Duodenal mucosa (tissue), 2 donors: ENCODE results near the gene PTDSS2.
"Not testable (repeated sequence)": the region's sequence is repeated elsewhere in the genome, so short reads cannot be mapped to it uniquely, and the experiment has no call there.

Experiments
- H3K27ac ChIP-seq: one replicate; pipeline ENCODE4 v1.7.0; 2013; ENCODE audit warnings: low read depth, low read length
- H3K27me3 ChIP-seq, 2 donors: one replicate each; pipeline ENCODE4 v1.7.0; 2013; ENCODE audit warnings: low read length in 2 of 2, control low read depth in 1 of 2; ENCODE audit not compliant: insufficient read depth in 2 of 2, control insufficient read depth in 1 of 2
- H3K36me3 ChIP-seq, 2 donors: one replicate each; pipeline ENCODE4 v1.7.0; 2013; ENCODE audit warnings: low read length in 2 of 2, control low read depth in 1 of 2; ENCODE audit not compliant: insufficient read depth in 2 of 2, control insufficient read depth in 1 of 2
- H3K4me1 ChIP-seq, 2 donors: one replicate each; pipeline ENCODE4 v1.7.0; 2013; ENCODE audit warnings: low read length in 2 of 2, control low read depth in 1 of 2; ENCODE audit not compliant: insufficient read depth in 2 of 2, control insufficient read depth in 1 of 2
- H3K4me3 ChIP-seq, 2 donors: one replicate each; pipeline ENCODE4 v1.7.0; 2013; ENCODE audit warnings: low read length in 2 of 2, low read depth in 1 of 2
- H3K9ac ChIP-seq, 2 donors: one replicate each; pipeline ENCODE4 v1.7.0; 2013; ENCODE audit warnings: low read length in 2 of 2, low read depth in 1 of 2
- H3K9me3 ChIP-seq, 2 donors: one replicate each; pipeline ENCODE4 v1.7.0; 2013; ENCODE audit warnings: low read length in 2 of 2, control low read depth in 1 of 2; ENCODE audit not compliant: control insufficient read depth in 1 of 2

Gene PTDSS2

GRCh38 chr11:506995-507726 lies 57.1 kb downstream of the PTDSS2 start, which contains the start of gene RNH1:
Gene RNH1 (minus strand): TSS chr11:507242. CDS start chr11:502162, 5,080 bp downstream.
- Histone ChIP-seq H3K27me3 (no peaks in the 10 kb centered on the region), H3K27ac (peak within 1 kb of the TSS; percentile 100), H3K9me3 (no peaks in the 10 kb centered on the region), H3K36me3 (peaks cover 0 to 7% of the 10 kb centered on the region in 2 donors), H3K4me1 (peaks cover 21 to 28% of the 10 kb centered on the region in 2 donors), H3K4me3 (peak within 1 kb of the TSS; percentile 90 to 92), H3K9ac (peak within 1 kb of the TSS; percentile 83 to 99)

- H3K4me3 ChIP-seq: peak overlapping the region; percentile 58 to 63
- no peaks in the 10 kb centered on the region for H3K9me3 ChIP-seq
- peaks cover 21 to 28% of the 10 kb centered on the region in 2 donors for H3K4me1 ChIP-seq
- H3K27me3 ChIP-seq: no peaks in the 10 kb centered on the region
- H3K9ac ChIP-seq: peak overlapping the region; percentile 25 to 33
- peaks cover 0 to 5% of the 10 kb centered on the region in 2 donors for H3K36me3 ChIP-seq
- peak overlapping the region; percentile 100 for H3K27ac ChIP-seq
Measured at GRCh38 chr11:507727-508515, 57.8 kb downstream of the PTDSS2 start.

- Histone ChIP-seq H3K36me3 (peaks cover 0 to 5% of the 10 kb centered on the region in 2 donors), H3K4me1 (peaks cover 17 to 23% of the 10 kb centered on the region in 2 donors), H3K9ac (no peak overlapping the region), H3K27me3 (no peaks in the 10 kb centered on the region), H3K27ac (no peak overlapping the region), H3K4me3 (no peak overlapping the region), H3K9me3 (no peaks in the 10 kb centered on the region)
Measured at GRCh38 chr11:508956-509355, 58.9 kb downstream of the PTDSS2 start.

GRCh38 chr11:512761-513595 lies 62.9 kb downstream of the PTDSS2 start:
- Histone ChIP-seq H3K9me3 (no peaks in the 10 kb centered on the region), H3K4me1 (no peaks in the 10 kb centered on the region), H3K4me3 (no peak overlapping the region), H3K36me3 (peaks cover 4 to 5% of the 10 kb centered on the region in 2 donors), H3K9ac (no peak overlapping the region), H3K27ac (no peak overlapping the region), H3K27me3 (no peaks in the 10 kb centered on the region)

GRCh38 chr11:514606-515005 lies 64.5 kb downstream of the PTDSS2 start:
- Histone ChIP-seq H3K27ac (no peak overlapping the region), H3K9me3 (no peaks in the 10 kb centered on the region), H3K4me3 (no peak overlapping the region), H3K27me3 (no peaks in the 10 kb centered on the region), H3K9ac (no peak overlapping the region), H3K4me1 (no peaks in the 10 kb centered on the region), H3K36me3 (peaks cover 4 to 5% of the 10 kb centered on the region in 2 donors)

GRCh38 chr11:515131-515530 lies 65.1 kb downstream of the PTDSS2 start:
- no peak overlapping the region for H3K27ac ChIP-seq
- no peaks in the 10 kb centered on the region for H3K9me3 ChIP-seq
- H3K4me1 ChIP-seq: no peaks in the 10 kb centered on the region
- H3K4me3 ChIP-seq: no peak overlapping the region
- no peaks in the 10 kb centered on the region for H3K27me3 ChIP-seq
- no peak overlapping the region for H3K9ac ChIP-seq
- H3K36me3 ChIP-seq: peaks cover under 1 to 4% of the 10 kb centered on the region in 2 donors

GRCh38 chr11:516400-516799 lies 66.3 kb downstream of the PTDSS2 start:
- no peak overlapping the region for H3K4me3 ChIP-seq
- H3K27ac ChIP-seq: no peak overlapping the region
- H3K4me1 ChIP-seq: no peaks in the 10 kb centered on the region
- H3K36me3 ChIP-seq: peaks cover 0 to 4% of the 10 kb centered on the region in 2 donors
- no peaks in the 10 kb centered on the region for H3K9me3 ChIP-seq
- H3K9ac ChIP-seq: no peak overlapping the region
- H3K27me3 ChIP-seq: no peaks in the 10 kb centered on the region

GRCh38 chr11:516918-517685 lies 67.0 kb downstream of the PTDSS2 start:
- not testable (repeated sequence) for H3K27ac ChIP-seq, H3K27me3 ChIP-seq, H3K4me1 ChIP-seq

GRCh38 chr11:518463-519202 lies 68.6 kb downstream of the PTDSS2 start:
- peaks cover 0 to 4% of the 10 kb centered on the region in 2 donors for H3K36me3 ChIP-seq
- H3K4me1 ChIP-seq: no peaks in the 10 kb centered on the region
- H3K27me3 ChIP-seq: no peaks in the 10 kb centered on the region
- H3K9me3 ChIP-seq: no peaks in the 10 kb centered on the region
- H3K27ac ChIP-seq: peak overlapping the region; percentile 46
- peak overlapping the region; percentile 42 to 50 for H3K4me3 ChIP-seq
- H3K9ac ChIP-seq: no peak overlapping the region

More at GRCh38 chr11:516918-517685, 67.0 kb downstream of the PTDSS2 start:
- not testable (repeated sequence) for H3K4me3 ChIP-seq, H3K9me3 ChIP-seq, H3K36me3 ChIP-seq, H3K9ac ChIP-seq
